Panc1 (cell line): Measurements from ENCODE around the gene SCRN1. TPM values are rescaled to one million over a fixed set of nuclear protein-coding genes. Genes with fewer than 3 reads are reported as not detected.
A peak's percentile ranks its signal among the peaks of the same experiment; 100 is the strongest.

Source experiments
- ATAC-seq: fragments of 200-7000 bp; cut with Tn5 transposase; 2 replicates; pipeline ENCODE4 v1.9.1; 2020; ENCODE audit warnings: mild to moderate bottlenecking, moderate library complexity
- BruUV-seq: library from RNA; stranded (reverse); fragments of 400-500 nt; replicated peaks from 2 replicates; lab custom pipeline; 2021; lab: Mats Ljungman, UMichigan
- CTCF ChIA-PET: fragments of 300-600 bp; sonication (Branson Sonifier 250); formaldehyde crosslinking; loops from one replicate; lab custom pipeline; 2022; ENCODE audit warnings: antibody characterized with exemption; lab: Charles Lee
- POLR2A ChIA-PET: fragments of 300-600 bp; sonication (Branson Sonifier 250); formaldehyde crosslinking; loops from one replicate; lab custom pipeline; 2022; ENCODE audit warnings: antibody characterized with exemption; lab: Charles Lee
- DNase-seq: peaks from one replicate; pipeline ENCODE4 v3.0.0-alpha.2; 2010; ENCODE audit warnings: low read depth, low spot score
- H3K27ac ChIP-seq: 2 replicates; pipeline ENCODE4 v1.5.1; 2011; ENCODE audit warnings: mild to moderate bottlenecking, low read length, inconsistent platforms
- H3K27me3 ChIP-seq: fragments of 200-500 bp; sonication (Bioruptor generic); 2 replicates; pipeline ENCODE4 v1.6.0; 2014; ENCODE audit warnings: low read length, inconsistent platforms; ENCODE audit not compliant: control insufficient read depth, insufficient read depth
- H3K36me3 ChIP-seq: fragments of 200-500 bp; sonication (Bioruptor generic); 2 replicates; pipeline ENCODE4 v1.5.1; 2014; ENCODE audit warnings: inconsistent platforms, mild to moderate bottlenecking, low read length, moderate library complexity; ENCODE audit not compliant: control insufficient read depth, insufficient read depth
- H3K4me1 ChIP-seq: 2 replicates; pipeline ENCODE4 v1.5.1; 2011; ENCODE audit warnings: inconsistent platforms, mild to moderate bottlenecking, low read length, moderate library complexity; ENCODE audit not compliant: control insufficient read depth, insufficient read depth
- H3K4me3 ChIP-seq, 2 experiments: 2 replicates each; pipeline ENCODE4 v1.5.1; 2011 to 2012; ENCODE audit warnings: low read depth in 2 of 2, low read length in 2 of 2, mild to moderate bottlenecking in 2 of 2, inconsistent platforms in 1 of 2, moderate library complexity in 1 of 2
- H3K9me3 ChIP-seq: fragments of 200-500 bp; sonication (Bioruptor generic); 2 replicates; pipeline ENCODE4 v1.5.1; 2014; ENCODE audit warnings: low read depth, mild to moderate bottlenecking, inconsistent platforms, low read length, moderate library complexity; ENCODE audit not compliant: control insufficient read depth, insufficient read depth
- POLR2AphosphoS5 ChIP-seq: IDR thresholded peaks from 2 replicates; pipeline ENCODE4 v1.6.1; 2012; ENCODE audit warnings: mild to moderate bottlenecking, low read depth, low read length, moderate library complexity
- SIN3A ChIP-seq: IDR thresholded peaks from 2 replicates; pipeline ENCODE4 v1.6.1; 2012; ENCODE audit warnings: low read depth, mild to moderate bottlenecking, low read length, moderate library complexity, borderline replicate concordance; ENCODE audit not compliant: insufficient read depth
- TCF7L2 ChIP-seq: IDR thresholded peaks from 2 replicates; pipeline ENCODE4 v1.6.1; 2011; ENCODE audit warnings: mild to moderate bottlenecking, low read depth, low read length, inconsistent platforms
- in situ Hi-C: cut with HindIII; loops from 2 replicates; pipeline ENCODE4 v1.10.0; 2016; ENCODE audit warnings: low sequenced_read_pairs, low pct_unique_long_range_greater_than_20kb
- intact Hi-C: fragments of 100-400 bp; cut with micrococcal nuclease; formaldehyde crosslinking; loops from one replicate; pipeline ENCODE4 v1.10.0; 2022; ENCODE audit not compliant: unreplicated experiment
- total RNA-seq: library from RNA; stranded (reverse); gene quantifications from one replicate; pipeline ENCODE4 v1.2.1, GENCODE V29; 2021; ENCODE audit not compliant: unreplicated experiment
- TF ChIP-seq, protein P1 (sequence below): fragments of 450-650 bp; IDR thresholded peaks from 2 replicates; pipeline ENCODE4 v1.5.1; 2017; ENCODE audit warnings: mild to moderate bottlenecking
- TF ChIP-seq, protein P2 (sequence below), 2 experiments: IDR thresholded peaks; 2 replicates each; pipeline ENCODE4 v1.6.1; 2011 to 2012; ENCODE audit warnings: low read depth in 2 of 2, control low read depth in 1 of 2, low read length in 1 of 2, mild to moderate bottlenecking in 1 of 2, moderate library complexity in 1 of 2; ENCODE audit not compliant: insufficient read depth in 1 of 2

SCRN1 gene
- total RNA-seq, 1 experiment from 2014 or later: 189 TPM

DNA sequence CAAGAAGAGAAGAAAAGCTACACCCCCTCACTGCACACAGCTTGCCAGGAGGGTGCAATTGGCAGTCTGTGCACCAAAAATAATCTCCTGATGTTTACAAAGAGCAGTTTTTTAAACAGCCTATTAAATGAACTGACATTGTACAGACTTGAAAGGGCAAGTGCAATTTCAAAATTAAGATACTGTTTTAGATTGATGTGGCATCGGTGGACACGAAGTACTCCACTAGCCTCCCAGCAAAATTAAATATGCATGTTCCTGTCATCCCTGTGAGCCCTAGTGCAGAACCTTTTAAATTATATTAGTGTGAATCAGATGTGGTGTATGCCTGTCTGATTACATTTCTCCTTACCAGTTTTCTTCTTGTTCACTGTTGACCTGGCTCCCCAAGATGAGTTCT lies 95.3 kb downstream of the SCRN1 start:
- no peak for ATAC-seq
- Histone ChIP-seq H3K36me3 (no peaks in the 10 kb centered on the region), H3K27ac (no peak overlapping the region), H3K4me1 (no peaks in the 10 kb centered on the region), H3K9me3 (no peaks in the 10 kb centered on the region), H3K27me3 (no peaks in the 10 kb centered on the region; the same call in 1 of the 2 replicates), H3K4me3 (no peak overlapping the region)
- intact Hi-C loops (no loop called here), in situ Hi-C loops (no loop called here)
- POLR2A ChIA-PET: no interaction called here
- TF ChIP-seq SIN3A: no peak
- no TSS peak for BruUV-seq
- DNase-seq: no peak
- CTCF ChIA-PET: no interaction called here

DNA sequence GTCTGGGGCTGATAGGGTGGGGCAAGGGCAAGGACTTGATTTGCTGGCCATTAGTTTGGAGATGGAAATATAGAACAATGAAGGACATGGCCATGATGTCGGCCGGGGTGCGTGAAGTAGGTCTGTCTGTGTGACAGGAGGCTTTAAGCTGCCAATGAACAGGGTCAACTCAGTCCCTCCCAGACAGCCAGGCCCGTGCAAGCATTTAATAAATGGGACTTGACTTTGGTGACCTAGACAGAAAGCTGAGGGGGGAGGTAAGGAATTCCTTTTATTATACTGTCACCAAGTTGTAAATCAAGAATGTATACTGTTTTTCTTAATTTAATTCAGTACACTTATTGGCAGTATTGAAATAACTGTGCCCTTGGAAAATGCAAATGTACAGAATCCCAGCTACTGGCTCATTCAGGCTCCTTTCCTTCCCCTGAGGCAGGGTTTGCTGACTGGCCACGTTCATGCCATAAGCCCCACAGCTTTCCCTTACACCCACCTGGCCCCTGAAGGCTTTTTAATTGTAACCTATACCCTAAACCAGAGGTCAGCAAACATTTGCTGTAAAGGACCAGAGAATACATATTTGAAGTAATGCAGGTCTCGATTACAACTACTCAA lies 96.1 kb downstream of the SCRN1 start:
- intact Hi-C loops: no loop called here
- ATAC-seq: no peak
- no peaks in the 10 kb centered on the region; the same call in 1 of the 2 replicates for H3K27me3 ChIP-seq
- H3K9me3 ChIP-seq: no peaks in the 10 kb centered on the region
- in situ Hi-C loops: no loop called here
- no peak overlapping the region for H3K4me3 ChIP-seq
- TF ChIP-seq POLR2AphosphoS5 (no peak), TCF7L2 (no peak), SIN3A (no peak)
- TF ChIP-seq, protein P1, sequence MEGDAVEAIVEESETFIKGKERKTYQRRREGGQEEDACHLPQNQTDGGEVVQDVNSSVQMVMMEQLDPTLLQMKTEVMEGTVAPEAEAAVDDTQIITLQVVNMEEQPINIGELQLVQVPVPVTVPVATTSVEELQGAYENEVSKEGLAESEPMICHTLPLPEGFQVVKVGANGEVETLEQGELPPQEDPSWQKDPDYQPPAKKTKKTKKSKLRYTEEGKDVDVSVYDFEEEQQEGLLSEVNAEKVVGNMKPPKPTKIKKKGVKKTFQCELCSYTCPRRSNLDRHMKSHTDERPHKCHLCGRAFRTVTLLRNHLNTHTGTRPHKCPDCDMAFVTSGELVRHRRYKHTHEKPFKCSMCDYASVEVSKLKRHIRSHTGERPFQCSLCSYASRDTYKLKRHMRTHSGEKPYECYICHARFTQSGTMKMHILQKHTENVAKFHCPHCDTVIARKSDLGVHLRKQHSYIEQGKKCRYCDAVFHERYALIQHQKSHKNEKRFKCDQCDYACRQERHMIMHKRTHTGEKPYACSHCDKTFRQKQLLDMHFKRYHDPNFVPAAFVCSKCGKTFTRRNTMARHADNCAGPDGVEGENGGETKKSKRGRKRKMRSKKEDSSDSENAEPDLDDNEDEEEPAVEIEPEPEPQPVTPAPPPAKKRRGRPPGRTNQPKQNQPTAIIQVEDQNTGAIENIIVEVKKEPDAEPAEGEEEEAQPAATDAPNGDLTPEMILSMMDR: no peak
- TF ChIP-seq, protein P2, sequence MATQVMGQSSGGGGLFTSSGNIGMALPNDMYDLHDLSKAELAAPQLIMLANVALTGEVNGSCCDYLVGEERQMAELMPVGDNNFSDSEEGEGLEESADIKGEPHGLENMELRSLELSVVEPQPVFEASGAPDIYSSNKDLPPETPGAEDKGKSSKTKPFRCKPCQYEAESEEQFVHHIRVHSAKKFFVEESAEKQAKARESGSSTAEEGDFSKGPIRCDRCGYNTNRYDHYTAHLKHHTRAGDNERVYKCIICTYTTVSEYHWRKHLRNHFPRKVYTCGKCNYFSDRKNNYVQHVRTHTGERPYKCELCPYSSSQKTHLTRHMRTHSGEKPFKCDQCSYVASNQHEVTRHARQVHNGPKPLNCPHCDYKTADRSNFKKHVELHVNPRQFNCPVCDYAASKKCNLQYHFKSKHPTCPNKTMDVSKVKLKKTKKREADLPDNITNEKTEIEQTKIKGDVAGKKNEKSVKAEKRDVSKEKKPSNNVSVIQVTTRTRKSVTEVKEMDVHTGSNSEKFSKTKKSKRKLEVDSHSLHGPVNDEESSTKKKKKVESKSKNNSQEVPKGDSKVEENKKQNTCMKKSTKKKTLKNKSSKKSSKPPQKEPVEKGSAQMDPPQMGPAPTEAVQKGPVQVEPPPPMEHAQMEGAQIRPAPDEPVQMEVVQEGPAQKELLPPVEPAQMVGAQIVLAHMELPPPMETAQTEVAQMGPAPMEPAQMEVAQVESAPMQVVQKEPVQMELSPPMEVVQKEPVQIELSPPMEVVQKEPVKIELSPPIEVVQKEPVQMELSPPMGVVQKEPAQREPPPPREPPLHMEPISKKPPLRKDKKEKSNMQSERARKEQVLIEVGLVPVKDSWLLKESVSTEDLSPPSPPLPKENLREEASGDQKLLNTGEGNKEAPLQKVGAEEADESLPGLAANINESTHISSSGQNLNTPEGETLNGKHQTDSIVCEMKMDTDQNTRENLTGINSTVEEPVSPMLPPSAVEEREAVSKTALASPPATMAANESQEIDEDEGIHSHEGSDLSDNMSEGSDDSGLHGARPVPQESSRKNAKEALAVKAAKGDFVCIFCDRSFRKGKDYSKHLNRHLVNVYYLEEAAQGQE (IDR thresholded peaks at IDR 0.05; ENCODE audit: insufficient read depth in 1 of 2, low read depth in 2 of 2, low read length in 1 of 2): no peak
- H3K36me3 ChIP-seq: no peaks in the 10 kb centered on the region
- no peak for DNase-seq
- H3K4me1 ChIP-seq: no peaks in the 10 kb centered on the region
- ChIA-PET POLR2A (interaction anchor here (0.6 kb wide), 1 partner anchor 208 kb away, joined by 5 read pairs; no protein-coding TSS in a partner anchor), CTCF (no interaction called here)
- no peak overlapping the region for H3K27ac ChIP-seq
- BruUV-seq: no TSS peak

DNA sequence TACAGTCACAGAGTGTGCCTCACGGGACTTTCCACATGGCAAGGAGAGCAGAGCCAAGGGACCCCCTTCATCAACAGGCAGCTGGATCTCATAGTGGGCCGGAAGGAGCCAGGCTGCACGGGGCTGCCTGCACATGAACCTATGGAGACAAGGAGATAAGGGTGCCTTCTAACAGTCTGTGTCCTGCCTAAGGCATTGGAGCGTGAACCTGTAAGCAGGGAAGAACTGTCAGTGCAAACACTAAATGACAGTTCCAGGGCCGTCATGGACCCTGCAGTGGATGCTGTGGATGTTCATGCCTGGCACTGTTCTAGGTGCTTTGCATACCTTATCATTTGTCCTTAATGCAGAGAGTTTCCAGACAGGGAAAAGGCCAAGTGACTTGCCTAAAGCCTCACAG lies 97.4 kb downstream of the SCRN1 start:
- in situ Hi-C loops (no loop called here), intact Hi-C loops (no loop called here)
- ChIA-PET POLR2A (interaction anchor here (0.7 kb wide), 1 partner anchor 41 kb away, joined by 3 read pairs; no protein-coding TSS in a partner anchor), CTCF (interaction anchor here (0.7 kb wide), 1 partner anchor 970 kb away, joined by 3 read pairs; no protein-coding TSS in a partner anchor)
- Histone ChIP-seq H3K9me3 (no peaks in the 10 kb centered on the region), H3K27ac (no peak overlapping the region), H3K27me3 (no peaks in the 10 kb centered on the region; the same call in 1 of the 2 replicates), H3K4me1 (no peaks in the 10 kb centered on the region), H3K36me3 (no peaks in the 10 kb centered on the region), H3K4me3 (no peak overlapping the region)
- TF ChIP-seq TCF7L2: no peak
- TF ChIP-seq, protein P2 (IDR thresholded peaks at IDR 0.05; ENCODE audit: insufficient read depth in 1 of 2, low read depth in 2 of 2, low read length in 1 of 2): no peak
- no peak for TF ChIP-seq SIN3A
- TF ChIP-seq POLR2AphosphoS5: no peak
- TF ChIP-seq, protein P1: no peak
- ATAC-seq (0 out of 2 replicates have a peak, but pooled peaks have one; percentile 26), DNase-seq (no peak)
- BruUV-seq: no TSS peak
